Sigmoid colon (tissue), 4 donors: Measurements from ENCODE around the gene EIF1B.

Experiments used
- CTCF ChIP-seq, 4 experiments: fragments of 450-650 bp in 3 of 4; fragments of 200-600 bp in 1 of 4; IDR thresholded peaks; one replicate each; pipeline ENCODE4 v1.5.1; 2016 to 2019; ENCODE audit warnings: antibody characterized with exemption in 4 of 4, mild to moderate bottlenecking in 3 of 4, moderate library complexity in 2 of 4
- POLR2A ChIP-seq, 2 donors: fragments of 450-650 bp; IDR thresholded peaks; one replicate each; pipeline ENCODE4 v1.6.1; 2016; ENCODE audit warnings: antibody characterized with exemption in 2 of 2, mild to moderate bottlenecking in 2 of 2, moderate library complexity in 2 of 2
- POLR2AphosphoS5 ChIP-seq, 4 donors: sonication (generic); formaldehyde crosslinking; IDR thresholded peaks; one replicate each; pipeline ENCODE4 v1.6.1; 2017; ENCODE audit warnings: antibody characterized with exemption in 4 of 4

- TF ChIP-seq POLR2A (IDR thresholded peaks at IDR 0.05) (no peak), CTCF (IDR thresholded peaks at IDR 0.05) (no peak), POLR2AphosphoS5 (IDR thresholded peaks at IDR 0.05) (no peak)
Measured at GRCh38 chr3:40332684-40333083, 23.2 kb downstream of the EIF1B start.
